DMS153 (cell line): Measurements from ENCODE around the gene LRP1B.

Source experiments
- DNase-seq: peaks from one replicate; lab custom pipeline; 2025; lab: John Stamatoyannopoulos, UW

LRP1B gene

DNA sequence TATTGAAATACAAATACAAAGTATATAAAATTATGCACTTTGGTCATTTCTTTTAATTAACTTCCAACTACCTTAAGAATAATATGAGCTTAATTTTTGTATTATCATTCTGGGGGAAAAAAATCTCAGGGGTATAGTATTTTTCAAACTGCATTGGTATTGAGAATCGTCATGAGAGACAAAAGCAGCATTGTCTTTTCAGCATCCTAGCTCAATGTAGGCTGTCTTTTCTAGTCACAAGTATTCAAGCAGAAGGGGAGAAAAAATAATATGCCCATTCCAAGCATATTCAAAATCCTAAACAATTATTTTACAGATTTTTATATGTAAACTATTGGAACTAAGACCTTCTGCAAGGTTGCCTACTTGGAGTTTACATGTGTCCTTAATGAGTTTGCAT is 693.3 kb downstream of the LRP1B start:
- no peak for DNase-seq

DNA sequence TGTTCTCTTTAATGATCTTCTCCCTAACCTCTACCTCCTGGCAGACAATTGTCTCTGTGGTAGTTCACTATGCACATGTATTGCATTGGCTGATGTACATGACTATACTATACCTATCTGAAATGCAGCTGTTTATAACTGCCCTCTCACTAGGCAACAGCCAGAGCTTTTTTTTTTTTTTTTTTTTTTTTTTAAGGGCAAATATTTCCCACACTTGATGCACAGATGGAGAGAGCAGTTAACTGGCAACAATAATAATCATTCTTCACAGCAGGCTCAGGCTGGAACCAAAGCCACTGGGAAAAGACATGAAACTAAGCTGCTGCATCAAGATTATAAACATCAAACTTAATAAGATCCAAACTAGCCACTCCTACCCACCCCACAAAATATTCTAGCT is 707.7 kb downstream of the LRP1B start:
- no peak for DNase-seq

DNA sequence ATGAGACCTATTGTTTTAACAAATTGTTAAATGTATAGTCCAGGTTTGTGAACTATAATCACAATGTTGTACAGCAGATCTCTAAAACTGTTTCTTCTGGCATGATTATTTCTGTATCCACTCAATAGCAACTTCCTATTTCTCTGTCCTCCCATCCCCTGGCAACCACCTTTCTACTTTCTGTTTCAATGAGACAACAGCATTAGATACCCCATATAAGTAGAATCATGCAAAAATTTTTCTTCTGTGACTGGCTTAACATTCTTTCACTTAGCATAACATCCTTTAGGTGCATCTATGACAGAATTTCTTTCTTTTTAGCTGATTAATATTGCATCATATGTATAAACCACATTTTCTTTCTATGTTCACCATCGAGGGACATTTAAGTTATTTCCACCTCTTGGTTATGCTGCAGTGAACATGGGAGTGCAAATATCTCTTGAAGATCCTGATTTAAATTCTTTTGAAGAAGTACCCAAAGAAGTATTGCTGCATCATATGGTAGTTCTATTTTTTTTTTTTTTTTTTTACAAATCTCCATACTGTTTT is 713.5 kb downstream of the LRP1B start:
- no peak for DNase-seq

DNA sequence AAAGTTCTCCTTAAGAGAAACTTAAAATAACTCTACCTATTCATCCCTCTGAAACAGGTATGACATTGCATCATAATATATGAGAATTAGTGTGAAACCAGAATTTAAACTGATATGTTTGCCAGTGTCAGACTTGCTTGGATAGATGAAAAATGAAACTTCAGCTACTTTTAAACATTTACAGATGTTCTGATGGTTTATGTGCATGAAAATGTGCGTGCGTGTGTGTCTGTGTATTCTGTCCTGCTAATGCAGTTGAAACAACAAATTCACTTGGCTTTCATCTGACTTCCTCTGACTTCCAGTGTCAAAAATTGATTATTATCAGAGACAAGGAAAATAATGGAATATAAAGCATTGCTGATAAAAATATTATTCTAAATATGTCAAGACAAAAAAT is 719.4 kb downstream of the LRP1B start:
- no peak for DNase-seq

DNA sequence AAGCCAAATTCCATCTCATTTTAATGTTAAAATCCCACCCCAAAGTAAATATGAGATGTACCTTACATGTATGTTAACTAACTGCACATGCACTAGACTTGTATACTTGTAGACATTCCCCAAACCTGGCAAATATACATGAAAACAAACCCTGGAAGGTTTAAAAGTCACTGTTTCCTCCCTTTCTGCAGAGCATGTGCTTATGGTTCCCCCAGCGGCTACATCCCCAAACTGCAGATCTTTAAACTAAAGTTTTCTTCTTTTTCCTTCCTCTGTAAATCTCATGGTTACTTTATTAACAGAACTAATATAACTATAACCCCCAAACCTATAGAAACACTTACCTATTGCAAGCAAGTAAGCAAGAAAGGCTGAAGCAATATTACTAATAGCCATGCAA is 731.5 kb downstream of the LRP1B start:
- no peak for DNase-seq

DNA sequence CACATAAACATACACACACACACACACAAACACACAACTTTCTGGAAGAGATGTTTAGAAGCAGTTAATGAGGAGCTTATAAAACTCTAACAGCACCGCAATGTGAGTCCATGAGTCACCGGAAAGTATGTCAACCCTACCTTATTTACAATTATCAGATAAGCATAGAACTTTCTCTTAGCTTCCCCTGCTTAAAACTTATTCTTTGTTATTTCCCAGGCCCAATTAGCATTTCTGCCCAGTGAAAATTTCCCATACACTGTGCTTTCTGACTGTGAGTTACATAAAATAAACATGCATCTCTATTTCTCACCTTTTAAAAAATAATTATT is 737.6 kb downstream of the LRP1B start:
- no peak for DNase-seq

DNA sequence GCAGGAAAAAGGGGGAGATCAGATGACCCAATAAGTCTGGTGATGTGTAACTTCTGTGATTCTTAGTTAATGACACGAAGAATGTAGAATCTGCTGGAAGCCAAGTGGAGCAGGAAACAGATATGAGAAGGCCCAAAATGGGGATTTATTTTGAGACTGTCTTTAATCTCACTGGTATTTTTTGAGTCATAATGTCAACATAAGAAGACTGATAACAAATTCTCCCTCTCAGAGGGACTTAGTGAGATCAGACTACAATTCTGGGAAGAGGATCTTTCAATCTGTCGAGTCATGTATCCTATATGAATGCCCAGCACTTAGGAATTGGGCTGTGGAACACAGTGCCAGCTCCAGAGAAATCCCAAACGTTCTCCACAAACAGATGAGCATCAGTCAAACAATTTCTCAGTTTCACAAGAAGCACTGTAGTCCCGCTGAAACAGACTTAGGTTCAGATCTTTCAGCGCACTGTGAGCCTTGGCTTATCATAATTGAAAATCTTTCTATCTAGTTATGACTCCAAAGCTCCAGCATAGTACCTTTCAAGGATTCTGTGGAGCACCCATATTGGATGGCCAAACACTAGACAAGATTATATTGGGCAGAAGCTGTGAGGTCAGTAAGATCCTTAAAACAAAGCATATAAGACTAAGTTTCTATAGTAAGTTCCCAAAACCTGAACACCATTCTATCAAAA is 738.2 kb downstream of the LRP1B start:
- DNase-seq: no peak

DNA sequence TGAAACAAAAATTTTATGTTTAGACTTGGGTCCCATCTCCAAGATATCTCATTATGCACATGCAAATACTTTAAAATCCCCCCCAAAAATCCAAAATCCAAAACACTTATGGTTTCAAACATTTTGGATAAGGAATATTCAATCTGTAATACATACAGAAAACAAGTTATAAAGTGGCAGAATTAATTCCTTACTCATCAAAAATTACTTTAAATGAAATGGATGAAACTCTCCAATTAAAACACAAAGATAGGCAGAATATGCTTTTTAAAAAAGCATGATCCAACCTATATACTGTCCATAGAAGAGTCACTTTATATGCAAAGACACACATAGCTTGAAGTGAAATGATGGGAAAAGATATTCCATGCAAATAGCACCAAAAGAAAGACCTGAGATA is 744.6 kb downstream of the LRP1B start:
- no peak for DNase-seq

DNA sequence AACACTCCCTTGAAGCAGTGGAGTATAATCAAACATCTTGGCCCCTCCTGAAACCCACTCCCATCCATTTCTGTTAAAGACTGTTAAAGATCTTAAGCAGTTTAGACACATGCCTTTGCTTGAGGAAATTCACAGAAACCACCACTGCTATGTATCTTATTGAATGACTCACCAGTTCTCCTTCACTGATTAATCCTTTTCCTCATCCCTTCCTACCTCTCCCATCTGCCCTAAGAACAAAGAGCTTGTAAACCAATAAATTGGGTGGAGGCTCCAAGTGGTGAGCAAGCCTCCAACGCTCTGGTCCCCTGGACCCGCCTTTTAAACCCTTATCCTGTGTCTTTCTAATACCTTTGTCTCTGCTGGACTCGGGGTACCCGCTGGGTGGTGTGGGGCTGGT is 746.1 kb downstream of the LRP1B start:
- DNase-seq: no peak

DNA sequence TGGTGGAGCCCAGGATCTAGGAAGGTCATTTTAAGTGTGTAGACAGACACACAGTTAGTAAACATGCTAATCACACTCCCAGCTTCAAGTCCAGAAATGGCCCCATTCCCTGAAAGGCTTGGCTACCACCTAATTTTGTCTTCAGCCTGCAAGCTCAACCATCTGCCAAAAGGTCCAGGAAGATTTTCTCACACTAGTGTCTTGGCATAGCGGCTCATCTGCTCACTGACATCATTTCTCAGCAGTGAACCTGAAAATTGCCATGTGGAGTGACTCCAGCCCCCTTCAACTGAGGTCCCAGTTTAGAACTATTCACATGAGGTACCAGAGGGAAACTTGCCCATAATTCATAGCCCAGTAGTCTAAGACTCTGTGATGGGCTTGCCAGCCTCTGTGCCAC is 748.9 kb downstream of the LRP1B start:
- no peak for DNase-seq

DNA sequence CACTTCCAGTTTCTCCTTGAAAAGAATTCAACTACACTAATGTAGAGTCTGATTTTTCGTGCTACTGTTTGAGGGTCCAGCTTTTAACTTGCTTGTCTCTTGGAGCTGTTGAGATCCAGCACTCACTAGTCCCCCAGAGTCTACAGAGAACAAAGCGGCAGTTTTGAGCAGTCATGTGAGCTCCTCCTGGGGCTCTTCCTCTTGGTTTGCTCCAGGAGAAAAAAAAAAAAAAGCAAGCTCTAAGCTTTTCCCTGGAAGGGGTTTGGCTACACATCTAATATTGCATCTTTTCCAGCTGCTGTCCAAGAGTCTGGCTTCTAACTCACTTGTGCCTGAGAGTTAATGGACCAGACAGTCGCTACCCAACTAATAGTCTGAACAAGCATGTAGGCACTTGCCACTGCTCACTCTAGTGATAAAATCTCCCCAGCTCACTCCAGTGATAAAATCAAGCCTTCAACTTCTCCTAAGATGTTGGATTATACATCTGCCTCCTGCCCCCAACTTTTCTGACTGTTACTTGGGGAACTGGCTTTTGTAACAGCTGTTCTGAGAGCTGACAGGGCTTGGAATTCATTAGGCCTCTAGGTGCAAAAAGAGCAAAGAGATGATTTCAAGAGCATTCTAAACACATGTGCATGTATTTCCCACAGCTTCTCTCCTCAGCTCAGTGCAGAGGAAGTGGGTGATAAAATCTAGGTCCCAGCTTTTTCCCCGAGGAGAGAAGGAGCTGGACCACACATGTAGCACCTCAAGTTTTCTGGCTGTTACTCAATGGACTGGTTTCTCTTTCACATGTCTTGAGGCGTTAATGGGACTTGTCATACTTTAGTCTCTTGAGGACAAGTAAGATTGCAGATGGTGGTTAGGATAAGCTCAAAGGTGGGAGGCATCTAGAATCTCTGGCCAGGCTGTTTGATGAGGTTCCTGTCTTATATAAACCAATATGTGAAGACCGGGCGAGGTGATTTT is 750.5 kb downstream of the LRP1B start:
- DNase-seq: no peak

DNA sequence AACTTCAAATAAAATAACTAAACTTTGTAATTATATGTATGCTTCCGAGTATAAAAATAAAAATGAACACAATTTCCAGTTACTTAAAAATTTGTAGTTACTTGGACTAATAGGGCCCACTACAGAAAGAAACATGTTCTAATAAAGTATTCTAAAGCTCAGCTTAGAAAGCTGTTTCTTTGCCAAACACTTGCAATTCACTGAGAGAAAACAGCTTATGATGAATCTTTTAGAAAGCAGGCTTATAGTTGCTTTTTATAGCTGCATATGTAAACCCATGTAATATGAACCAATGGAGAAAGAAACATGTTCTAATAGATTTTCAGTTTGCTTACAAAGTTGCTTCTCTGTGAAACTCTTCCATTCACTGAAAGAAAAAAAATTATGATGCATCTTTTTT is 766.0 kb downstream of the LRP1B start:
- DNase-seq: no peak

DNA sequence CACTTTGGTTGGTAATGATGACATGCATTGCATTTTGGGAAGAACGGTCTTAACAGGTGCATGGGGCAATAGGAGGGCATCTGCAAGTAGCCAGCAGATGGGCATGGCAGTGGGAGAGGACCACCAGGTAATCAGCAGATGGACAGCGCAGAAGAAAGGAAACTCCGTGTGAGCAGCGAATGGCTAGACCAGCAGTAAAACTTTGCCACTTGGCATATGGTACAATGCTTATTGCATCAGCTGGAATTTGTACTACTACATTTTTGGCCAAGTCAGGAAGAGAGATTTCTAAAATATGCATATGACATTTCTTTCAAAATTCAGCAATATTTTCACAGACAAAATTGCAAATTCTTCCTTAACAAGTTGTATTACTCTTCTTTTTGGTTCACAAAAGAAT is 768.5 kb downstream of the LRP1B start:
- DNase-seq: no peak

DNA sequence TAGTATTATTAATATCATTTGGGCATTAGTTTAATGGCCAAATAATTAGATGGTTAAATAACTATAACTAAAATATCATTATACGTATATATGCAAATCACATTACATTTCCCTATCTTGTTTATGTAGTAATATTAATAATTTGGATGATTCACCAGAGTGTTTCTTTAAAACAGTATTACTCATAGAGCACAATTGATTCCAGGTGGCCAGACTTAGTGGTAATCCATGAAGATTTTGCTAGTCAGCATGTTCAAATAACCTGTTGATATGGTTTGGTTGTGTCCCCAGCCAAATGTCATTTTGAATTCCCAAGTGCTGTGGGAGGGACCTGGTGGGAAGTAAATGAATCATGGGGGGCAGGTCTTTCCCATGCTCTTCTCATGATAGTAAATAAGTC is 782.3 kb downstream of the LRP1B start:
- no peak for DNase-seq

DNA sequence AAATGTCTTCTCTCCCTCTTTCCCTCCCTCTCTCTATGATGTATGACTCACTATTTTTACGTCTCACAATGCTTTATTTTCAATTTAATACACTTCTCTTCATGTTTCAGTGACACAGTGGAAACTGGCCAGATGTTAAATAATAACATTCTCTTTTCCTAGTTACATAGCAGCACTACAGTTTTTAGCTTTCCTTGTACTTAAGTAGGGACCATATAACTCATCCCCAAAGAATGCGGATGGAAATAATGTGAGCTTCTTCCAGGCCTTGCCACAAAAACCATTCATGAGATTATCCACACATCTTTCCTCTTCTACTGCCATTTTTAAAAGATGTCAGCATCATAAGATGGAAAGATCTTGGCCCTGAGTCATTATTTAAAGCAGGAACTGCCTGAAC is 789.4 kb downstream of the LRP1B start:
- no peak for DNase-seq

DNA sequence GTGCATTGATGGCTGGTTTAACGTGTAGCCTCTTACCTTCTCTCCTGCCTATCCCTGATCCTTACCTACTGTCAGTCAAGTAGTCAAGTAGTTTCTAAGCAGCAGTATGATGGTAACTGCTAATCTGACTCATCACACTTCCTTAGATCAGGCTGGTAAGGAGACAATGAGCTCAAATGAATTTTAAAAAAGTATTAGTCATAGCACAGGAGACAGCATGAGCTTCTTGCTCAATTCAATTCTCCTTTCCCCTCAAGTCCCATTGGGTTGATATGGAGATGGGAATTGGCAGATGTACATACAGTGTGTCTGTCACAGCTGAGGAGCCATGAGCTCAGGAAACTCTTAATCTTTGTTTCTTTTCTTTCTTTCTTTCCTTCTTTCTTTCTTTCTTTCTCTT is 799.7 kb downstream of the LRP1B start:
- no peak for DNase-seq

DNA sequence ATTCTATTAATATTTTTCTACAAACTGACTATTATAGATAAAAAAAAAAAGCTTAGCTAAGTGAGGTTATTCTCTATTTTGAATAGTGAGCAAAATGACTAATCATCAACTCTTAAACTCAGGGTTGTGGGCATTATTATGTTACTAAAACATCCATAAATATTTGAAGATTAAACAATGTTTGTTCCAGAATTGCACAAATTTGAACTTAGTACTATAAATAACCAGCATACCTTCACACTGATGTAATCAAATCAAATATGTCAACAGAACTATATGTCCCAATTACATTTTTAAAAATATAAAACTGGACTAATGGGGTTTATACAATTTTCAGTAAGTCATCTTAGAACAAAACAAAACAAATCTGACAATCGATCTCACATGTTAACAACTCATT is 800.9 kb downstream of the LRP1B start:
- DNase-seq: no peak

DNA sequence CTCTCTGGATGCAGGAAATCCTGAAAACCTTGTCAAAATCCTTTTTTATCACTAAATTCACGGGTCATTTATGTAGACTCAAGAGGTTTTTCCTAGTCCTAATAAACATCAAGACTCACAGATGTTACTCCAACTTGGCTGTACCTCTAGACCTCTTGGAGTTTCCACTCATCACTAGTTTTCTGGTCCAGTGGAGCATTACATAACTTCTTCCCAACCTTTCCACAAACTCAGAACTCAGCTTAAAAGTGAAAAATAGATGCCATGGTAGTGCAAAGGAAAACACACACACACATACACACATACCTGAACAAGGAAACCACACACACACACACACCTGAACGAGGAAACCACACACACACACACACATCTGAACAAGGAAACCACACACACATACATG is 807.2 kb downstream of the LRP1B start:
- DNase-seq: no peak

DNA sequence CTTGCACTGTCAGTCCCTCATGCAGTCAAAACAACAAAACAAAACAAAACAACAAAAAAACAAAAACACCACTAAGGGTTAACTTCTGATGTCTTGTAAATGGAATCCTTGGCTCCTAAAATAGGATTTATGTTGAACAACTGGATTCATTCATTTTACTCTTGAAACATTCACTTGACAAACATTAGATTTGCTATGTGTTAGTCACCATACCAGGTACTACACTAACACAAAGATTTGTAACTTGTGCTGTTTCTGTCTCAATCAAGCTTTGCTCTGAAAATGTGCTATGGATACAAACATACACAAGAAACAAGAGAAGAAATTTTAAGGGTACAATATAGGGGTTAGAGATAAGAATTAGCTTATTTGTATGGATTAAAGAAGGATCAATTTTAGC is 812.8 kb downstream of the LRP1B start:
- no peak for DNase-seq

DNA sequence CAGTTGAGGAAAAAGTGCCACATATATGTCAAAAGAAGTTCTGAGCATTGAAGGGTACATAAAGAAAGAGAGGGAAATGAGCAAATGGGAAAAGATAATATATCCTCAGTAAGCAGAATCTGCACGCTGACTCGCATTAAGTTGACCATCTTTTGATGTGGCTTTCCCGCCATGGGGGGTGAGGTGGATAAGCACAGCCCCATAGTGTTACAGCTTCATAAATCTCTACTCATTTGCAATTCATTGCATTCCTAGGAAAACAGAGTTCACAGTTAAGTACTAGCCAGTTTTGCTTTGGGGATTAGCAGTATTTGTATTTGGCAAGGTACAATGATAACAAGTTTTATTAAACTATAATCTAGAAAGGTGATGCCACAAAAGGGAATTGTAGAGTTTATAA is 814.2 kb downstream of the LRP1B start:
- no peak for DNase-seq

DNA sequence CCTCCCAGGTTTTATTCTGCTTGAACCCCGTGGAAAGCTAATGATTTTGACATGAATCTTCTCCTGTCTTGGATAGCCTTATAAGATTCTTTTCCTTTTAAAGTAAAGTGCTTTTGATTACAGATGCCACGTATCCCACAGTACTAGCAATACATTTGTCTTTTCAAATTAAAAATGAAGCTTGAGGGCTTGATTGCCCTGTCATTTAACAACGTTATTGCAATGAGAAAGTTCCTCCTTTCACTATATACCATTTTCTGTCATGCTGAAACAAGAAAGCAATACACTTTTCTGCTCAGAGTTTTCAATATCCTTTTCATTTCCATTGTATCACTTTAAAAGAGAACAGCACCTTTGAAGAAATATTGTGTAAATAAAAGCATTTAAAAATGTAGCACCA is 814.7 kb downstream of the LRP1B start:
- DNase-seq: no peak

DNA sequence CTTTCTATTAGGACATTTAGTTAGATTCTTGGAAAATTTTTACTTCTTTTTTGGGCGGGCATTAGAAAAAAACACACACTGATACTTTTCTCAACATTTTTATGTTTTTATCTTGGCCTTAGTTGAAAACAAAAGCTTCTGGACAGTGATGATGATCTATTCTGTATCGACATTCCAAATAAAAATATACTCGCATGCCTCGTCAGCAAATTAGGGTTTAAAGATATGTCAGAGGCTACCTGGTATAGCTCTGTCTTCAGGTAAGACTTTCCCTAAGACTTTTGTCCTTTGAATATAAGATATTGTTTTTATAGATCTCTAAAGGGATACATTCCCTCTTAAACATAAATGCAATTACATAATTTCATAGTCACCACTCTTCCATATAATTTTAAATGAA is 816.8 kb downstream of the LRP1B start:
- no peak for DNase-seq

DNA sequence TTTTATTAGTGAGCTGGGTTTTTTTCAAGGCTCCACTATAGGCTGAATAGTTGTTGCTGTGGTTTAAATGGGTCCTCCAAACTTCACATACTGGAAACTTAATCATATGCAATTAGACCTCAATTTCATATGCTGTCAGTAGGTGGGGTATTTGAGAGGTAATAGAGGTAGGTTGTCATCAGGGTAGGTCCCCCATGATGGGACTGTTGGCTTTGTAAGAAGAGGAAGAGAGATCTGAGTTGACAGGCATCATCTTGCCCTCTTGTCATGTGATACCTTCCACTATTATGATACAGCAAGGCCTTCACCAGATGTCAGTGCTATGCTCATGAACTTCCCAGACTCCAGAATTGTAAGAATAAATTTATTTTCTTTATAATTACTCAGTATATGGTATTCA is 819.4 kb downstream of the LRP1B start:
- no peak for DNase-seq
